NCI-H748 (cell line): Measurements from ENCODE around the gene RAD50.

Source experiments
- DNase-seq: peaks from one replicate; lab custom pipeline; 2025; ENCODE audit not compliant: unreplicated experiment; lab: John Stamatoyannopoulos, UW

Gene RAD50

GRCh38 chr5:132659598-132660493 lies 103.1 kb downstream of the RAD50 start:
- no peak for DNase-seq

GRCh38 chr5:132661231-132662003 lies 104.6 kb downstream of the RAD50 start:
- DNase-seq: no peak

DNA sequence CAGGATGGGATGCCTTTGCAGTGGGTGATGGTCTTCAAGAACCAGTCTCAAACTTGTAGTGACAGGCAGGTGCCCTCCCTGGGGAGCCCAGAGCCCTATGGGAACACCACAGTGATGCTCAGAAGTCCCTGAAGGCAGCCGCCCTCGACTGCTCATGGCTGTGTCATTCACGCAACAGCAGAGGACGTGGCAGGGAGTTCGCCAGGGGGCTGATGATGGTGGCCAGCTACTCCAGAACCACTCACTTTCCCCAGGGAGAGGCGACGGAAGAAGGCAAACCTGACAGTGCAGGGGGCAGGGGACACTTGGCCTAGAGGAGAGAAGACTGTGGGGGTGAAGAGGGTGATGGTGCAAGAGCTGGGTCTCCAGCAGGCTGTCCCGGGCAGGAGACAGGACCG lies 105.2 kb downstream of the RAD50 start:
- no peak for DNase-seq

- DNase-seq: no peak
Measured at GRCh38 chr5:132662925-132663770, 106.4 kb downstream of the RAD50 start.

GRCh38 chr5:132663771-132664695 lies 107.3 kb downstream of the RAD50 start:
- no peak for DNase-seq

DNA sequence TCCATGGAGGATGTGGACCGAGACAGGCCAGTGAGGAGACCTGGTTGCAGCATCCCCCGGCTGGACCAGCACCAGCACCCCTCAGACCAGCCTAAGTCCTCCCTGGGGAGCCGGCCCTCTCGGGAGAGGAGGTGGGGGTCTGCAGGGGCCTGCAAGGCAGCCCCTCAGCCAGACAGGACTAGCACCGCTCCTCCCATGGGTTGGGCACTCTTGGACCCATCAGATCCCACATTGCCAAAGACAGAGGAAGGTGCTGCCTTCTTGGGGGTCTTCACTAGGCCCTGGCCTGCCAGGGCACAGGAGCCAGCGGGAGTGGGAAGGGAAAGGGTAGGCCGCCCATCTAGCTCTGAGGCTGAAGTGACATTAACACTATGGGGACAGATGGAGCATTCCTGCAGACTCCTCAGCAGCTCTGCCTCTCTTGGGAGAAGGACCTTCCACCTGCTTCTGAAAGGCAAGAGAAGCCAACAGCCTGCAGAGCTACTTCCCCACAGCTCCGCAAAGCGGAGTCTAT lies 108.0 kb downstream of the RAD50 start:
- DNase-seq: no peak

DNA sequence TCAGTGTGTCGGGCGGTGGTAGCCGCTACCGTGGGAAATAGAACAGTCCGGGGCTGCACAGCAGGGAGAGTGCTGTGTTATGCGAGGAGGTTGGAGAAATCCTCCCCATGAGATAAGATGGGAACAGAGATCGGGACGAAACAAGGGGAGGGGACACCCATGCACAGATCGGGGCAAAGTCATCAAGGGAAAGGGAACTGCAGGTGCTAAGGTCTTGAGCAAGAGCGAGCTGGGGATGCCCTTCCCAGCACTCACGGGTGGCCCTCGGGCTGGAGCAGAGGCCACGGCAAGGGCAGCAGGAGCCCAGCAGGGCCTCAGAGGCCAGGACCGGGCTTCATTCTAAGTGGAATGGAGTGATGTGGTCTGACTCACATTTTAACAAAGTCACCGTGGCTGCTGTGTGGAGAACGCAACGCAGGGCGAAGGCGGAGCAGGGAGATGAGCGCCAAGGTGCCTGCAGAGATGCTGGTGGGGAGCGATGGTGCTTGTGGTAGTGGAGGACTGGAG lies 108.8 kb downstream of the RAD50 start:
- no peak for DNase-seq

GRCh38 chr5:132666310-132667123 lies 109.7 kb downstream of the RAD50 start:
- no peak for DNase-seq

DNA sequence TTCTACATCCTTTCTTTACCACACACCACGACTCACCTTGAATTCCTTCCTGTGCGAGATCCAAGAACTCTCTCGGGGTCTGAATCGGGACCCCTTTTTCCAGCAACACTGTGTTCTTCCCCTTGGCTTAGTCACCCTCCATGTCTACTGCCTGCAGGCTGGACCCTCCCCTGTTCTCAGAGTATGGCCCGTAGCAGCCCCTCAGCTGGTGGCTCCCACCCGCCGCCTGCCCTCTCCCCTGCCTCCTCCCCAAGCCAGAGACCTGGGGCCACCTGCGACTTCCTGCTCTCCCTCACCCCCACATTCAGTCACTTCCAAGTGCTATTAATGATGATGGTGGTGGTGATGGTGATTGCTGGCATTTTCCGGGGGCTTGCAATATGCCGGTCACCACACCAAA lies 110.5 kb downstream of the RAD50 start:
- DNase-seq: no peak

GRCh38 chr5:132667761-132668705 lies 111.3 kb downstream of the RAD50 start:
- DNase-seq: no peak

- DNase-seq: no peak
Measured at GRCh38 chr5:132668706-132669454, 112.1 kb downstream of the RAD50 start.

GRCh38 chr5:132669455-132669820 lies 112.7 kb downstream of the RAD50 start:
- DNase-seq: no peak

DNA sequence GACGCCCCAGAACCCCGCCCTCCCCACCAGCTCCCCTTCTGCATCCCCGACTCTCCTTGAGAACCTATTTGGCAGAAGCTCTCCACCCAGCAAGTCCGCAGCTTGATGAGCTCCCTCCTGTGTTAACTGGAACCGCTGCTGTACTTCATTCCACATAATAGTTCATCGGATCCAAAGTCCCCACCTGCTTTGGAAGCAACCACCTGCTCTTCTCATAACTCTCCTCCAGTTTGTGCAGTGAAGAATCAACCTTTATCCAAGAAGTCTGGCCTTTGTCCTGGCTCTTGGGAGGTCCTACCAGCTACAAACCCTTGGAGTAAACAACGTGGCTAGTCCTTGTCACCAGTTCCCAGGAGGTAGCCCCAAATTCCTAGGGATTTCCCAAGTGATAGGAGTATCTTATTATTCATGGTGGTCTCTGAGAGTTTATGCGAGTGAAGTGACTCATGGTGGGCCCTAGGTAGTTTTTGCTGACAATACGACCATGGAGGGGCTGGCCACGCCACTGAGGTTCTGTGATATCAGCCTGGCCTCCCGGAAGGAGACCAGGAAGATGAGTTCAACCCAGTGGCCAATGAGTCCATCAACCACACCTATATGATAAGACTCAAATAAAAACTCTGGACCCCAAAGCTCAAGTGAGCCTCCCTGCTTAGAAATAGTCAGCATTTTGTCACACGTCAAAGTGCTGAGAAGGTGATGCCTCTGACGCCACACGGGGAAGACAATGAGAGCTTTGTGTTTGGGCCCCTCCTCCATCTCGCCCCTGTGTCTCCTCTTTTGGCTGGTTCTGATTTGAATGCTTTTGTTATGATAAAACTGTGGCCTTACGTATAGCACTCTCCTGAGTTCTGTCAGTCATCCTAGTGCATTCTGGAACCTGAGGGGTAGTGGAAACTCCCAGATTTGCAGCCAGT lies 113.4 kb downstream of the RAD50 start:
- DNase-seq: no peak

GRCh38 chr5:132671000-132671399 lies 114.2 kb downstream of the RAD50 start:
- no peak for DNase-seq

- DNase-seq: no peak
Measured at GRCh38 chr5:132673488-132673887, 116.7 kb downstream of the RAD50 start.
